ENCODE measurements around the gene TRAF4. TPM values are rescaled to one million over a fixed set of nuclear protein-coding genes. Genes with fewer than 3 reads are reported as not detected.
A peak's percentile ranks its signal among the peaks of the same experiment; 100 is the strongest.

Gene TRAF4
- total and polyA plus RNA-seq, 9 of the 15 experiments (the other 6 are each of a cell fraction or from before 2014, with no cell fraction given), result 2.4 to 147 (median 72.4) TPM

- TF ChIP-seq FOXJ2 (tag; IDR thresholded peaks at IDR 0.05) (no peak), OTX1 (CRISPR knock-in tag; IDR thresholded peaks at IDR 0.05) (no peak), FOXP4 (CRISPR knock-in tag; IDR thresholded peaks at IDR 0.05; ENCODE audit: borderline replicate concordance) (no peak), SMAD4 (CRISPR knock-in tag; conservative IDR thresholded peaks at IDR 0.05) (peak; percentile 81), BRD9 (IDR thresholded peaks at IDR 0.05; ENCODE audit: low read depth, partially characterized antibody) (no peak), POLR2A (conservative IDR thresholded peaks at IDR 0.05) (peak; percentile 92), FOXK2 (conservative IDR thresholded peaks at IDR 0.05 in 1 of 2, IDR thresholded peaks at IDR 0.05 in 1 of 2; ENCODE audit: low read depth in 2 of 2) (no peak), MYNN (IDR thresholded peaks at IDR 0.05) (peak; percentile 56; the same call in 1 of the 2 replicates), MYNN (CRISPR knock-in tag; IDR thresholded peaks at IDR 0.05) (no peak), ETV5 (CRISPR knock-in tag; IDR thresholded peaks at IDR 0.05; ENCODE audit: low read depth) (peak; percentile 77; the same call in 1 of the 2 replicates), NFE2L1 (tag; IDR thresholded peaks at IDR 0.05; ENCODE audit: borderline replicate concordance, low read depth) (no peak), PML (IDR thresholded peaks at IDR 0.05; ENCODE audit: low read length) (peak; percentile 63; the same call in 1 of the 2 replicates), SNAPC5 (CRISPR knock-in tag; IDR thresholded peaks at IDR 0.05) (no peak), ZEB2 (IDR thresholded peaks at IDR 0.05) (no peak), U2AF1 (optimal IDR thresholded peaks at IDR 0.05; ENCODE audit: low read depth, low read length) (peak; percentile 65), TAL1 (IDR thresholded peaks at IDR 0.05) (no peak), PPARD (CRISPR knock-in tag; IDR thresholded peaks at IDR 0.05) (no peak), E2F4 (CRISPR knock-in tag; IDR thresholded peaks at IDR 0.05; ENCODE audit: low read depth) (no peak), RBM22 (IDR thresholded peaks at IDR 0.05; ENCODE audit: low read depth, low read length, poor library complexity, severe bottlenecking) (peak; percentile 58), RAD51 (IDR thresholded peaks at IDR 0.05; ENCODE audit: borderline replicate concordance, low read depth) (no peak), DEAF1 (CRISPR knock-in tag; IDR thresholded peaks at IDR 0.05) (no peak), ZNF23 (CRISPR knock-in tag; IDR thresholded peaks at IDR 0.05) (no peak), ZFX (CRISPR knock-in tag; IDR thresholded peaks at IDR 0.05) (peak; percentile 95)
Observed at GRCh38 chr17:28710861-28711722, 32.7 kb upstream of the TRAF4 start (continued).

Measured in K562 (cell line).